Transverse colon (tissue), 4 donors: ENCODE data around the gene TBCK.

Experiments used
- POLR2A ChIP-seq: fragments of 450-650 bp; IDR thresholded peaks from one replicate; pipeline ENCODE4 v1.6.1; 2016; ENCODE audit warnings: antibody characterized with exemption, mild to moderate bottlenecking, moderate library complexity
- POLR2AphosphoS5 ChIP-seq, 3 donors: sonication (generic); formaldehyde crosslinking; IDR thresholded peaks; one replicate each; pipeline ENCODE4 v1.6.1; 2016; ENCODE audit warnings: antibody characterized with exemption in 3 of 3
- TF ChIP-seq, protein P1 (sequence below), 5 experiments: fragments of 200-600 bp in 3 of 5; fragments of 450-650 bp in 2 of 5; sonication (generic) in 3 of 5; IDR thresholded peaks; 1 replicate in 2 of 5; 2 replicates in 3 of 5; pipeline ENCODE4 v1.5.1; 2016 to 2017; ENCODE audit warnings: antibody characterized with exemption in 5 of 5, inconsistent platforms in 3 of 5, mild to moderate bottlenecking in 2 of 5, moderate library complexity in 1 of 5

DNA sequence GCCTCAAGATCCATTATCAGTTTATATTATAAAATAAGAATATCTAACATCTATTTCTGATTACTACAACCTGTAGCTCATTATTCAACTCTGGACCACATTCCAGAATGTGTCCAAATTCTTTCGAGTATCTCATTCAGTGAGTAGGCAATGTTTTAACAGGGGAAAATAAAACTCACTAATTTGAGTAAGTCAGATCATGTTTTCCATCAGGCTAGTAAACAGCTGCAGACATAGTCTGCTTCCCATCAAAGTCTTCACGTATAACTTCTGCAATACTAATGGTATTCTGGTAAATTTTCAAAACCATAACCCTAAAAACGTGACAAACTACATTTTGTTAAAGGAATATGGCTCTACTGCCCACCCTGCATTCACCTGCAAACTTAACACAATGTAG is 31.8 kb downstream of the TBCK start:
- TF ChIP-seq POLR2AphosphoS5 (IDR thresholded peaks at IDR 0.05) (no peak), POLR2A (no peak)
- TF ChIP-seq, protein P1, sequence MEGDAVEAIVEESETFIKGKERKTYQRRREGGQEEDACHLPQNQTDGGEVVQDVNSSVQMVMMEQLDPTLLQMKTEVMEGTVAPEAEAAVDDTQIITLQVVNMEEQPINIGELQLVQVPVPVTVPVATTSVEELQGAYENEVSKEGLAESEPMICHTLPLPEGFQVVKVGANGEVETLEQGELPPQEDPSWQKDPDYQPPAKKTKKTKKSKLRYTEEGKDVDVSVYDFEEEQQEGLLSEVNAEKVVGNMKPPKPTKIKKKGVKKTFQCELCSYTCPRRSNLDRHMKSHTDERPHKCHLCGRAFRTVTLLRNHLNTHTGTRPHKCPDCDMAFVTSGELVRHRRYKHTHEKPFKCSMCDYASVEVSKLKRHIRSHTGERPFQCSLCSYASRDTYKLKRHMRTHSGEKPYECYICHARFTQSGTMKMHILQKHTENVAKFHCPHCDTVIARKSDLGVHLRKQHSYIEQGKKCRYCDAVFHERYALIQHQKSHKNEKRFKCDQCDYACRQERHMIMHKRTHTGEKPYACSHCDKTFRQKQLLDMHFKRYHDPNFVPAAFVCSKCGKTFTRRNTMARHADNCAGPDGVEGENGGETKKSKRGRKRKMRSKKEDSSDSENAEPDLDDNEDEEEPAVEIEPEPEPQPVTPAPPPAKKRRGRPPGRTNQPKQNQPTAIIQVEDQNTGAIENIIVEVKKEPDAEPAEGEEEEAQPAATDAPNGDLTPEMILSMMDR (IDR thresholded peaks at IDR 0.05), result no peak
